HG03045 (cell line): Measurements from ENCODE around the gene DYNLRB1.

Source experiments
- ATAC-seq: cut with Tn5 transposase; IDR thresholded peaks from one replicate; pipeline ENCODE4 v1.9.1; 2021; ENCODE audit warnings: mild to moderate bottlenecking, moderate library complexity; ENCODE audit not compliant: unreplicated experiment

The DYNLRB1 gene

DNA sequence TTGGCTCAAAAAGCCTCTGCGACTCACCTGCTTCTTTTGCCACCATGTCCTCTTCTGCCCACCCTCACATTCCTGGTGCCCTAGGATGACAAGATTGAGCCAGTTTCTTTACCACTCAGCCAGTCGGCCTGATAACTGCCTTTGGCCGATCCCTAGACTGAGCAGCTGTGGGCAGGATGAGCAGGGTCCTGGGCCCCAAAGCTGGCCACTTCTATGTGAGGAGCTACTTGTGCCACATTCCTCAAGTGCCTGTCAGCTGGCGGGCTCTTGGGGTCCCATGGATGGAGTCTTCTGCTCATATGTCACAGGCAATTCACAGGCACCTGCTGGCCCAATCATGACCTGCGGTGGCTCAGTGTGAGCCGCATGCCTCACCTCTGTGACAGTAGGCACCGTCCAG, 16.5 kb downstream of the DYNLRB1 start:
- ATAC-seq = no peak

DNA sequence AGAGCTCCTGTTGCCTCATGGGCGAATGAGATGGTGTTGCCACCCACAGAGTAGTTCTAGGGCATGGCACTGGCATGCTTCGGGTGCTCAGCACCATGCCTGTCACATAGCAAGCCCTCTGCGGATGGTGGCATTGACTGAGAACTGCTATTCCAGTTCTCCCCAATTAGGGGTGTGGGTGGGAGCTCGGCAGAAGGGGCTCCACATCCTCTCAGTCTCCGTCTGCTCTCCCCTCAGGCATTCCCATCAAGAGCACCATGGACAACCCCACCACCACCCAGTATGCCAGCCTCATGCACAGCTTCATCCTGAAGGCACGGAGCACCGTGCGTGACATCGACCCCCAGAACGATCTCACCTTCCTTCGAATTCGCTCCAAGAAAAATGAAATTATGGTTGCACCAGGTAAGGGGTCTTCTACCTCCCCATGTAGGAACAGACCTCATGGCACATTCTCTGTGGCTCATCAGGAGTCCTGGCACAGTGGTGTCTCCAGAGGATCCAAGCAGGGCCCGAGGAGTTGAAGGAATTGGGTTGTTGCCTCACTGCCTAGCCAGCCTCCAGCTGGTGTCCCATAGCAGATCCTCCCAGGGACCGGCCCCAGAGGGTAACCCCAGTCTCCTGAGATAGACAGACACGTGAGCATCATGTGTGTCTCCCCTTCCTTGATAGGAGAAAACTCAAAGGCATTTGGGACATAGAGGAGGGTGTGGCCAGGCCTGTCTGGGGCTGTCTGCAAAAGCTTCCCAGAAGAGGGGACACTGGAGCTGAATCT, 18.4 kb downstream of the DYNLRB1 start:
- no peak for ATAC-seq

DNA sequence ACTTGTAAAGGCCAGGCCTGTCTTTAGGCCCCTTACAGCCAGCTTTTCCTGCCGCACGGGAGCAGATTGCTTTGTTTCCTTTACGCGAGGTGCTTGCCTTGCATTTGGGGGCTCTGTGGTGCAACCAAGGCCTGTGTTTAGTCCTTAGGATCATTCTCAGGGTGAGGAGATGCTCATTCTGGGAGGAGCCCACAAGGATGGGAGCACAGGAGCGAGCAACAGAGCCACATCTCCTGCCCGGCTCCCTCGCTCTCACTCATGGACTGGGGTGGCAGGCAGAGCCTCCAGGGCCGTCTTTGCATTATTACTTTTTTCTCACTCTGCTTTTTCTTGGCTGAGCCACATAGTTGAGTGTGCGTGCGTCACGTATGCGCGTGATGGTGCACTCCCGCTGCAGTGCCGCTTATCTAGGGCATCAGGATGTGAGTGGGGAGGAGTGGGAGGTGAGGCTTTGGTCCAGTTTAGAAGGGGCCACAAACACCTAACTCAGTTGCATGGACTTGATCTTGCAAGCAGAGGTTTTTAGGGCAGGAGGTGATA, 19.1 kb downstream of the DYNLRB1 start:
- no peak for ATAC-seq

DNA sequence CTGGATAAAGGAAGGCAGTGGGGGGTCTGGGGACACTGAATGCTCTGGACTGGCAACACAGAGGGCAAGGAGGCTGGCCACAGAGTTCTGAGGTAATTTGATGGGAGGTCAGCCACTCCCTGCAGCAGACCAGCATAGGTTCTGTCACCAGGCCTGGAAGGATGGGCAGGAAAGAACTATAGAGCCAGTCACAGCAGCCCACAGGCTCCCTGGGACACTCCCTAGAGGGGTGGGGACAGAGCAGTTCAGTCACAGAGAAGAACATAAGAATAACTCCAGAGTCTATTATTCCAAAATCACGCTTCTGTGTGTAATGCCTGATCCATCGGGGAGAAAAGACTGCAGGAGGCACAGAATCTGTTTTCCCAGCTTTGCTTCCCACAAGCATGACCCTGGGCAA, 19.6 kb downstream of the DYNLRB1 start:
- ATAC-seq = no peak

DNA sequence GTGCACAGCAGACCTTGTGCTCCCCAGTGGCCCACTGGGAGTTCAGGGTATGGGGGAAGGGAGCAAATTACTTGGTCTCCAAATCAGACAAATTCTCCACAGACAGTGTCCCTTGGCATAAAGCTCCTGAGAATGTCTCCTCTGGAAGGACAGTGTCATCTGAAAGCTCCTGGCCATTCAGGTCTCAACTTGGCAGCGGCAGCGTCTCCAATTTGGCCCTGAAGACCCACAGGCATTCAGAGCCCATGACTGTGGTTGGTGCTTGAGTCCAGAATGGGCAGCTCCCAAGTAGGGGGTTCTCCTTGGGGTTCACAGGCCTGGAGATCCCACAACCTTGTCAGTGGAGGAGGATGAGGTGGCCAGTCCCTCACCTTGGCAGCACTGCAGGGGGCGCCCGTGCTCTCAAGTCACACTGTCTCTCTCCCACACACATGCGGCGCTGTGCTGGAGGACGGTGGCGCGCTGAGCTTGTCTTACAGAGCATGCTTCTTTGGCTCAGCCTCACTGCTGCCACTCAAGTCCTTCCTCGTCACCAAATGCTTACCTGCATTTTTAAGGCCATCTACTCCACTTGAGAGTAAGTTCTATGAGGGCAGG, 20.7 kb downstream of the DYNLRB1 start:
- no peak for ATAC-seq

DNA sequence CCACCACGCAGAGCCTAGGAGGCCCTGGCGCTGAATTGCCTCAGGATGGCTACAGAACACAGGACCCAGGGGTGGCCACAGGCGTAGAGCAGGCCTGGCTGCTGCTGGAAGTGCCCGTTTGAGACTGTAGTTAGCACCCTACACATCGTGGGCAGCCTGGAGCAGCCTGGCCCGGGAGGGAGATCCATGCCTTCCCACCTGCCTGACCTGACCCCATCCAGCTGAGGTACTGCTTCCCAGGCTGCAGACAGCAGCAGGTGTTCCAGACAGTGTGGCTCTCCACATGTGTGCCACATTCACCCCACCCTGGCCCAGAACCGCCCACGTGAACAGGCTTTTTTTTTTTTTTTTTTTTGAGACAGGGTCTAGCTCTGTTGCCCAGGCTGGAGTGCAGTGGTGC, 21.4 kb downstream of the DYNLRB1 start:
- no peak for ATAC-seq

DNA sequence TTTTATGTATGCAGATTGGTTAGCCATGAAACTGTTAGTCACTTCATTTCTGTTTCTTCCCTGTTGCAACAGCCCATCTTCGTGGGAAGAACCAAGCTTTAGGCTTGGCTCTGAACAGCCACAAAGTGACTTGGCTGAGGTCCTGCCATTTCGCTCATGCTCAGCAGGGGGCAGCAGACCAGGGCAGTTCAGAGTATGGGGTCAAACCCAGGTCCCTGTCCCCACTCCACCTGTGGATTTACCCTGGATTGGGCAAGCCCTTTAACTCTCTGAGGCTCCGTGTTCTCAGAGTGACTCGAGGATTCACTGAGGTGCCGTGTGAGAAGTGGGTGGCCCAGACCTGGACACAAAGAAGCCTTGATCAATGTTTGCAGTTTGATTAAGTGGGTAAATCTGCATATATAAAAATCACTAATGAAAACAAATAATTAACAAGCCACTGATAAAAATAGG, 22.5 kb downstream of the DYNLRB1 start:
- ATAC-seq = no peak

DNA sequence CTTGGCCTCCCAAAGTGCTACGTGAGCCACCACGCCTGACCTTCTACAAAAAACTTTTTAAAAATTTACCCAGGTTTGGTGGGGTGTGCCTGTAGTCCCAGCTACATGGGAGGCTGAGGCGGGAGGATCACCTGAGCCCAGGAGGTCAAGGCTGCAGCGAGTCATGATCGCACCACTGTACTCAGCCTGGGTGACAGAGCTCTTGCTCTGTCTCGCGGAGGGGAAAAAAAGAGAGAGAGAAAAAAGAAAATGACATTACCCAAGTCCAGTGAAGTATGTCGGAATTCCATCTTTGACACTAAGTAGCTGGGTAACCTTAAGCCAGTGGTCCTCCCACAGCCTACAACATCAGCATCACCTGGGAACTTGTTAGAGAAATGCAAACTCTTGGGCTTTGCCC, 23.5 kb downstream of the DYNLRB1 start:
- ATAC-seq = no peak

DNA sequence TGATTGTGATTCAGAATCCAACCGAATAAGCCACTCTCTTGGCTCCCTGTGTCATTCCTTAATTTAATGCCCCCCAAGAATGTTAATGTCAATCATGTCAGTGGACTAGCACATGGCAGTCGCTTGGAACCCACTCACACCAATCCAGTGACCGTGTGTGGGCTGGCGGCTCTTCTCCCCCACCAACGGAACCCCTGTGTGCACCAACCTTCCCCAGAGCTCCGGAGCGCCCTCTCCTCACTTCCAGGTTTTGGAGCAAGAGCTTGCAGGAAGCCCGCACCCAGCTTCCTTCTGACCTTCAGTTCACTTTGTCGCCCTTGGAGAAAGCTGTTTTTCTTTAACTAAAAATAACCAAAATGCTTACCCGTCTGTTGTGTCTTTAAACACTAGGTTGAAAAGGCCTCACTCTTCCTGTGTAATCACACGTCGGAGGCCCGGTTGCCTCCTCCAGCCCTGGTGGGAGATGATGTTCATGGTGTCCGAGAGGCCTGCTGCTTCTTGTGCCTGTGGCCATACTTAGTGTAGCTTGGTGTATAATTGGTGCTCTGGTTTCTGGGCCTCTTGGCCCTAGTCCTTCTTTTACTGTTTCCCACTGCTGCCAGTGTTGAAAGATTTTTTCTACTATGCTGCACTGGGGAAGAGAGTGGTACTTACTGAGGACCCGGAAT, 24.5 kb downstream of the DYNLRB1 start:
- ATAC-seq = no peak

DNA sequence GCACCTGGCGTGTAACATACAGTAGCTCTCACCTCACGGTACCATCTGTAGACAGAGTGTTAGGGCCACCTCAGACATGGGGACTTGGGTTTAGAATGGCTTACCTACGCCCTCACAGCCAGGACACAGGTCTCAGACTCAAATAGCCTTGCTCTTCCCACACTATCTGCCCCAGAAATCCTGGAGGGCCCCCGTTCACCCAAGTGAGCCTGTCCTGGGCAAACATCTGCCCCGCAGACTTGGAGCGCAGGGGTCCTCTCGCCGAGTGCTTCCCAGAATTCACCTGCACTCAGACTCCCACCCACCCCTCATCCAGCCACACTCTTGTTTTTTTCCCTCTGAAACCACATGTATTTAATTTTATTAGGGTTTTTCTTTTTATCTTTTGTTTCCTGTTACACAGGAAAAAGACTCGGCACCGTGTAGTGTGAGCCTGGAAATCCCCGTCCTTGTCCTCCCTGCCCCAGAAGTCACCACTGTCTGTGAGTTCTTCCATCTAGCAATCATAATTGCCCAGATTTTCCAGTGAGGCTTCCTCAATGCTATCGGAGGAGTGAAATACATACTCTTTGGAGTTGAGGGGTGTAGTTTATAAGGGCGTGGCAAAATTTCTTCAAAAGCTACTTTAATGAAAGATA, 25.2 kb downstream of the DYNLRB1 start:
- ATAC-seq = no peak

DNA sequence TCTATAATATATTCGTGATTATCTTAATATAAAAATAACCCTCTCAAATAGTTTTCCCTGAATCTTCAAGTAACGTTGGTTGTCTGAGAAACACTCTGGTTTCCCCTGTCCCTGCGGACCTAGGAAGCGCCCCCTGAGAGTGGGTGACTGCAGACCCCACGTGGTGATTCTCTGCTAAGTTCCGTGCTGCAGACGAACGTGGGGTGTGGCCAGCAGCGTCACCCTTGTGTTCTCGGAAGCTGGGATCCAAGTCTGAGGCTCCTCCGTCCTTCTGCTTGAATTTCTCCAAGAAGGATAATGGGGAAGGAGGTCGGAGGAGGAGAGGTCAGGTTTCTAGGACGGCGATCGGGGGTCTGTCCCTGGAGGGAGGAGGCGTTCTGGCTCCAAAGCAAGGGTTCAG, 25.7 kb downstream of the DYNLRB1 start:
- ATAC-seq = no peak

DNA sequence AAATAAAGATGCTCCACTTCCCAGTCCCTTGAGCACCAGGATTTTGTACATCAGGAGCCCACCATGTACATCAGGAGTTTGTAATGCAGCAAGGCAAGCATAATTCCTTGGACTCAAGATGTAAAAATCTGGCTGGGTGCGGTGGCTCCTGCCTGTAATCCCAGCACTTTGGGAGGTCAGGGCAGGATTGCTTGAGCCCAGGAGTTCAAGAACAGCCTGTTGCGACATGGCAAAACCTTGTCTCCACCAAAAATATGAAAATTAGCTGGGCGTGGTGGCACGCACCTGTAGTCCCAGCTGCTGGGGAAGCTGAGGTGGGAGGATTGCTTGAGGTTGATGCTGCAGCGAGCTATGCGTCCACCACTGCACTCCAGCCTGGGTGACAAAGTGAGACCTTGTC, 26.2 kb downstream of the DYNLRB1 start:
- ATAC-seq = no peak

DNA sequence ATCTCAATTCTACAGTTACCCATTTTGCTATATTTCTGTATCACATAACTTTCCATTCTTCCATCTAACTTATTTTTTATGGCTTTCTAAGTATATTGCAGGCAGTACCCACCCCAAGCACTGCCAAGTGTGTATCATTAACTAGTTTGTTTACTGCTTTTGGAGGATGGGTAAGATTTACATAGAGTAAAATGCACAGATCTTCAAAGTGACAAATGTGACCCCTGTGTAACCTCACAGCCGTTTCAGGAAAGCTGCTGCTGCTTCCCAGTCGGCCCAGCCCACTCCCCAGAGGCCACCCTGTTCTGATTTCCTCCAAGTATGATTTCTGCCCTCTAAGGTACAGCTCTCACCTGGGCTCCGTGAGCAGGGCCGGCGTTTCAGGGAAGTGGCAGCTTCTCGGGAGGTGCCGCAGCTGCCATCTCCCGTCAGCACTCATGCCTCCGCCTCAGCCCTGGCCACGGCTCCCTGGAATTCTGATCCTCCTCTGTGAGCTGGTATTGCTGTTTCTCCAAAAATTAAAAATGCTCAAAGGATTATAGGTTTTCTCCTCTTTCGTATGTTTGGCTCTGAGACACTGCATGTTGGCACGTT, 27.3 kb downstream of the DYNLRB1 start:
- no peak for ATAC-seq

DNA sequence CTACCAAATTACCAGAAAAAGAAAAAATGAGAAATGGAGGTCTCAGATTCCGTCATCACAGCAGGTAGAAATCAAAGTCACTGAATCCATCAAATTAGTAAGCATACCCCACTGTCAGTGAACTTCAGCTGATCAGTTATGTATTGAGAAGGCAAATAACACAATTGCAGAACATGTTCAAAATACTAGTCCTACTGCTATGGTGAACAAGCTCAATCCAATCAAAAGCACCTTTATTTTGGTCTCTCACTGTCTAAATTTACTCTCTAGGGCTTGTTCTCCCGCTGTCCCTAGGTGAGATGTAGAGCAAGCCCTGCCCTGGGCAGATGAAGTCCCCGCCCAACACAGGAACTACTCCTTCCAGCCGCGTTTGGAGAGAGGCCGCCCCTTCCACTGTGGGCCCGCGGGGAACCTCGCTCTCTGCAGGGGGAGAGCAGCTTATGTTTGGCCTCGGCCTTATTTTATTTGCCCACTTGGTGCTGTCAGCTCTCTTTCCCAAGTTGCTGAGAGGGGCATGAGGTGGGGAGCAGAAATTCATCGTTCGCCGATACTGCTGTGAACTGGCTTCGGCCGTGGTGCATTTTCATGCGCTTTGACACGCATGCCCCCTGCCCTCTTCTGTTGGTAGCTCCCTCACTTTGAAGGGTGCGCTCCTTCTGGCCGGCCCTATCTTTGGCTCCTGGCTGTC, 28.0 kb downstream of the DYNLRB1 start:
- no peak for ATAC-seq

DNA sequence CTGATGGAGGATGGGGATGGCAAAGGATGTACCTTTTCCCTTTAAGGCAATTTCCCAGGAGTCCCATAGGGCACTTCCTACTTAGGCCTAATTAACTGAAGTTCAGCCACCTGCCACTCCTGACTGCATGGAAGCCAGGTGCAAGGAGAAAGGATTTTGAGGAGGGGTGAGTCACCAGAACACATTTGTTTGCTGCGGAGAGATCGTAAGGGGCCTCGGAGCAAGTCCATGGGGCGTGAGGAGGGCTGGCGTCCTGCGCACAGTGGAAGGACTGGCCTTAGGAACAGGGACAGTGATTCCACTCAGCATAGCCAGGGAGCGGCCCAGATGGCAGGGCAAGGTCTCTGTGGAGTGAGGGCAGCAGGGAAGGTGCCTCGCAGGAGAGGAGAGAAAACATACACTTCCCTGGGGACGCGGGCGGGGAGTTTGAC, 30.5 kb downstream of the DYNLRB1 start:
- ATAC-seq = no peak

DNA sequence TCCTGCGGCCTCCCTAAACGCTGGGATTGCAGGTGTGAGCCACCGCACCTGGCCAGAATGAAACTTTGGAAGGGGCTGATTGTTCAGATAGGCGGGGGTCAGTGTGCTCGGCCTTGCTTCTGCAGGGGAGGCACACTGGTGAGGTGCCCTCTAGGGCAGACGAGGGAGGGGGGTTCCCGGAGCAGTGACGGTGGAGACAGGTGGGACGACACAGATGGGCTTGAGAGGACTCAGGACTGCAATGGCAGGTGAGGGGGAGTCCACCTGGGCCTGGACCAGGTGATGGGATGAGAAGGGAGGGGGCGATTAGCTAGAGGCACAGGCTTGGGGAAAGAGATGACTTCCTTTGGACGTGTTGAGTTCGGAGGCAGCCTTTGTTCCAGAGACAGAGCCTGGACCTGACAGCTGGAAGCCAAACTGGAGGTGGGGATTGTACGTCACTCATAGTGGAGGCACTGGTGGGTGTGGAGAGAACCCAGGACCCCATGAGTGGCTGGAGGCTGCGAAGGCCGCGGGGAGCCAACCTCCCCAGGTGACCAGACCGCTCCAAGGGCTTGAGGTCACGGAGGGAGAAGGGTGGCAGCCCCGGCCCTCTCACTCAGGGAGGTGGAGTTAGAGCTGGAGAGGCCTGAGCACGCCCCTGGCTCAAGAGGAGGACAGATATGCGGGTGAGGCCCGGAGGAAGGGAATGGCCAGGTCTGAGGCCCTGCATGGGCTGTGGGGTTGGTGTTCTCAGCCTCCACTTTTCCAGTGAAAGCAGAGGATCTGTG, 31.8 kb downstream of the DYNLRB1 start:
- ATAC-seq = no peak

DNA sequence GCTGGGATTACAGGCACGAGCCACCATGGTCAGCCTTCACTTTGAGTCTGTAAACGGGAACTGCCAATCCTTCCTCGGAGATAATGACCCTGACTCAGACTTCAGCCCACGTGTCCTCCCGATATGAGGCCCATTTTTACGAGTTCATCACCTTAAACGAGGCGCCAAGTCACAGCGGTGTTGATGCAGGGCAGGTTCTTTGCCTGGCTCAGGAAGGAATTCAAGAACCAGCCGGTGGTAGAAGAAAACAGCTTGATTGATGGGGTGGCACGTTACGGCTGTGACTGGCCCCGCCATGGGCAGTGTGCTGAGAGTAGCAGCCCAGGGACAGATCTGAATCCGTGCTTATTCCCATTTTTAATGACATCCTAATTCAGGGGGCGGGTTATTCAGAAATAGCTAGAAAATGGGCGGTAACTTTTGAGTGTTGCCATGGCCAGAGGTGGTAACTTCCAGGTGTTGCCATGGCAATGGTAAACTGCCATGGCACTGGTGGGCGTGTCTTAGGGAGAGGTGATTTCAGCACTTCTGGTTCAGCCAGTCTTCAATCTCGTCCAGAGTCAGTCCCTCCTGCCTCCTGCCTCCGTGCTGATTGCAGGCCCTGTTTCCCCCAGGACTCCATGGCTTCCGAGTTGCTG, 33.2 kb downstream of the DYNLRB1 start:
- no peak for ATAC-seq

DNA sequence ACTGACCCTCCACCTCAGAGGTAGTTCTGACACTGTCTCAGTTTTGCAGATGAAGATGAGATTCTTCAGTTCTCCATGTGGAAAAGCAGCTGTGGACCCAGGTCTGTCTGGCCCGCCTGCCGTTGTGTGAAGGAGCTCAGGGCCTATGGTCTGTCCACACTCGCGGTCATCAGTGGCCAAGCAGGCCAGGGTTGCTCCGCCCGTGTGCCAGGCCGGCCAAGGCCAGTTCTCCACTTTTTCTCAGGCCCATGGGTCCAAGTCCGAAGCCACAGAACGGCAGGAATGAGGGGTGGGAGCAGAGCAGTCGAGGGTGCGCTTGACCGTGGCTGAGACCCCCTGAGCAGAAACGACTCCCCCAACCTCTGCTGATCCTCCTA, 33.7 kb downstream of the DYNLRB1 start:
- no peak for ATAC-seq

DNA sequence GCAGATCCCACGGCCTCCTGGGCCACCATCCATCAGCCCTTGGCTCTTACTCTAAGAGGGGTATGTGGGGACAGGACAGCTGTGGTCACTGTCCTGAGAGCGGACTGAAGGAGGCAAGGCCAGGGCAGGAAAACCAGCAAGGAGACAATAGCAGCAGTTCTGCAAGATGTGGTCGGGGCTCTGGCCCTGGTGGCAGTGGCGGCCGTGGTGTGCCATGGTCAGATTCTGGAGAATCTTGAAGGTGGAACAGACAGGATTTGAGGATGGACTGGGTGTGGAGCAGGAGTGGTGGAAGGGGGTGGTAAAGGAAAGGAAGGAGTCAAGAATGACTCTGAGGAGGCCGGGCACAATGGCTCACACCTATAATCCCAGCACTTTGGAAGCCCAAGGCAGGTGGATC, 36.3 kb downstream of the DYNLRB1 start:
- no peak for ATAC-seq
